HFF-Myc (cell line): ENCODE results near the gene CTNND2.
"Not testable (repeated sequence)": the region's sequence is repeated elsewhere in the genome, so short reads cannot be mapped to it uniquely, and the experiment has no call there.

Experiments
- DNase-seq: peaks from one replicate; pipeline ENCODE4 v3.0.0-alpha.2; 2011; ENCODE audit warnings: low read depth; ENCODE audit errors: extremely low read depth
- H3K4me3 ChIP-seq: replicated peaks from 2 replicates; pipeline ENCODE4 v1.5.1; 2011; ENCODE audit warnings: low read depth, mild to moderate bottlenecking, control low read depth, low read length
- CTCF ChIP-seq: IDR thresholded peaks from 2 replicates; pipeline ENCODE4 v1.5.1; 2012; ENCODE audit warnings: mild to moderate bottlenecking, low read depth, low read length, control low read depth; ENCODE audit errors: missing control alignments

CTNND2 gene

GRCh38 chr5:11324521-11325289 is 579.5 kb downstream of the CTNND2 start:
- no peak for DNase-seq
- H3K4me3 ChIP-seq, result no peak overlapping the region
- no peak for TF ChIP-seq CTCF

- no peak for TF ChIP-seq CTCF
- no peak overlapping the region for H3K4me3 ChIP-seq
- DNase-seq, result no peak
These were observed 580.5 kb downstream of the CTNND2 start for GRCh38 chr5:11323761-11324160.

- TF ChIP-seq CTCF, result no peak
- DNase-seq, result no peak
- no peak overlapping the region for H3K4me3 ChIP-seq
These were observed 582.1 kb downstream of the CTNND2 start for GRCh38 chr5:11322133-11322532.

GRCh38 chr5:11319836-11320580 is 584.2 kb downstream of the CTNND2 start:
- no peak overlapping the region for H3K4me3 ChIP-seq
- TF ChIP-seq CTCF, result no peak
- no peak for DNase-seq

GRCh38 chr5:11313694-11314093 is 590.6 kb downstream of the CTNND2 start:
- DNase-seq, H3K4me3 ChIP-seq: not testable (repeated sequence)

- TF ChIP-seq CTCF, result no peak
- no peak overlapping the region for H3K4me3 ChIP-seq
- no peak for DNase-seq
These were observed 592.5 kb downstream of the CTNND2 start for GRCh38 chr5:11311731-11312130.

GRCh38 chr5:11311272-11311671 is 593.0 kb downstream of the CTNND2 start:
- TF ChIP-seq CTCF, result no peak
- DNase-seq, result no peak
- no peak overlapping the region for H3K4me3 ChIP-seq
